LoVo (cell line): ENCODE measurements around the gene B9D1.

Experiments
- DNase-seq: peaks from one replicate; pipeline ENCODE4 v3.0.0-alpha.2; 2016; ENCODE audit warnings: low spot score

B9D1 gene

GRCh38 chr17:19376811-19377210, 14.3 kb upstream of the B9D1 start:
- DNase-seq, result peak; percentile 24

- no peak for DNase-seq
Measured at GRCh38 chr17:19375732-19376131, 13.2 kb upstream of the B9D1 start.

DNA sequence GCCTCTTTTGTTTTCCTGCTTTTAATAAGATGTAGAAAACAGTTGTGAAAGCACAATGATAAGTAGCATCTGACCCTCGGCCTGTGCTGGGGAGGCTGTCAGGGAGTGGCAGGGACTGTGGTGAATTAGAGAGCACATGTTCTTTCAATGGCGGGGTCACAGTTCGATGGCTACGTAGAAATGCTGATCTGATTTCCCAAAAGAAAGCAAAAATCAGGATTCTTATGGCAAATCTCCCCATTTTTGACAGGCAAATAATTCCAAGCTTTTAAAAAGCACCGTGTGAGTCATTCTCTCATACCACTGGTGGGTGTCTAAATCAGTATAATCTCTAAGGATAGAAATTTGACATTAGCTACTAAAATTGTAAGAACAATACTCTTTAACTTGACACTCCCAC, 11.6 kb upstream of the B9D1 start:
- DNase-seq, result no peak

DNA sequence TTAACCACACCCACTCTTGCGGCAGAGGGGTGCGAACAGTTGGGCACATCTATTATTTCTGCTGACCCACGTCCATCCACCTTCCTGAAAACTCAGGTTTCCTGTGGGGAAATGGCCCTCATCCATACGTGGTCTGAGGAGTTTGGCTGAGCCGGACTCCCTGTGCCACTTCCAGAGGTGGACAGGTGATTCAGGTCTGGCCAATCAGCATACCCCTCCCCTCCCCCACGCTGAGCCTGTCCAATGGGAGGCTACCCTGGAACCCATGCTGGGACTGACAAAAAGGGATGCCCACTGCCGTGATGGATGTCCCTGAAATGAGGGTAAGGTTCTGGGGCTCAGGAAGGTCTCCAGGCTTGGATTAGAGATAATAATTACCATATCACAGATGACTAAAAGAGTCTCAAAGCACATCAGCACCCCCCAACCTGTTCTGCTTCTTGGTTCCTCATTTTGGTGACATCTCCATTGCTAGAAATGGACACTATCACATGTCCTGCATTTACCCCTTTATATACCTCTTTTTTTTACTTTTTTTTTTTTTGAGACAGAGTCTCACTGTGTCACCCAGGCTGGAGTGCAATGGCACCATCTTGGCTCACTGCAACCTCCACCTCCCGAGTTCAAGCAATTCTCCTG, 10.5 kb upstream of the B9D1 start:
- DNase-seq, result no peak

- DNase-seq, result no peak
Measured at GRCh38 chr17:19372439-19372838, 9.9 kb upstream of the B9D1 start.

GRCh38 chr17:19372011-19372370, 9.5 kb upstream of the B9D1 start:
- DNase-seq, result no peak

DNA sequence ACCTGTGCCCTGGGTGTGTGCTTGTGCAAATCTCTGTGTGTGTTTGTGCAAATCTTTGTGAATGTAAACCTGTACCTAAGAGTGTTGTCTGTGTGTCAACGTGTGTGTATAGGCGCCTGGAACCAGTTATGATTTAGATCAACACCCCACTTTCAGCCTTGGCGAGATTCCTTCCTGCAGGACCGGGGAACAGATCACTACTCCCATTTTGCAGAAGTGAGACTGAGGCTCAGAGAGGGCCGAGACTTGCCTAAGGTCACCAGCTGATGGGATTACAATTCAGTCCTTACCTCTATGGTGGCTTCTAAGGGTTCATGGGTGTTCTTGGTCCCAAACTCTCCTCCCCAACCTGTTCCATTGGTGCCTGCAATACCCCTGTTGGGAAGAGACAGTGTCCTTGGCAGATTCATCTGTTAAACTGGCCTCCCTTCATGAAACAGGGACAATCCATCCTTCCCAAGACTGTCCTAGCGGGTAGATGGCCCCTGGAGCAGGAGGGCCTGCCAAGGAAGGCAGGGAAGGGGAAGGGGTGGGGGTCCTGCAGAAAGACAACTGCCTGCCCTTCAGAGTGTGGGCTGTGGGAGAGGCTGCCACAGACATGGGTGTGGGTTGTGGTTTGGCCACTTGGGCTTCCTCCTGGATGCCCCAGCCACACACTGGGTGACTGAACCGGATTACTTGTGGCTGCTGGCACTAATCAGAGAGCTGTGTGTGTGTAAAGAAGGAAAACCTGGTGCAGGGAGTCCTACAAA, 8.9 kb upstream of the B9D1 start:
- no peak for DNase-seq

- no peak for DNase-seq
Measured at GRCh38 chr17:19370493-19370960, 8.0 kb upstream of the B9D1 start.

GRCh38 chr17:19369846-19370492, 7.4 kb upstream of the B9D1 start:
- DNase-seq, result no peak

GRCh38 chr17:19369107-19369778, 6.7 kb upstream of the B9D1 start:
- DNase-seq, result peak; percentile 37

DNA sequence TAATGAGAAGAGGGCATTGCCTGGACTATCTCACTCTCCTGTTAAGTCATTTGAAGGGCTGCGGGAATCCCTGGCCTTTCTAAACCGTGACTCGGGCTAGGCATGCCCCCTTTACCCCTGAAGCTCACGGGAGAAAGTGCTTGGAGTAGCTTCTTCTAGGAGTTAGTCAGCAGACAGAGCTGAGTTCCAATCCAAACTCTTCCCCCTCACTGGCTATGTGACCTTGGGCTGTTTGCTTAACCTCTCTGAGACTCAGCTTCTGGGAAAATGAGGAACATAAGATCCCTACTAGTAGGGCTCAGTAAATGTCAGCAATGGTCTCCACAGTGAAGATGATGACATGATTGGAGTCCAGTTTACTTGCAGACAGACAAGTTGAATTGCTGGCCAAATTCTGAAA, 5.7 kb upstream of the B9D1 start:
- no peak for DNase-seq

- no peak for DNase-seq
Measured at GRCh38 chr17:19366637-19366972, 4.1 kb upstream of the B9D1 start.

DNA sequence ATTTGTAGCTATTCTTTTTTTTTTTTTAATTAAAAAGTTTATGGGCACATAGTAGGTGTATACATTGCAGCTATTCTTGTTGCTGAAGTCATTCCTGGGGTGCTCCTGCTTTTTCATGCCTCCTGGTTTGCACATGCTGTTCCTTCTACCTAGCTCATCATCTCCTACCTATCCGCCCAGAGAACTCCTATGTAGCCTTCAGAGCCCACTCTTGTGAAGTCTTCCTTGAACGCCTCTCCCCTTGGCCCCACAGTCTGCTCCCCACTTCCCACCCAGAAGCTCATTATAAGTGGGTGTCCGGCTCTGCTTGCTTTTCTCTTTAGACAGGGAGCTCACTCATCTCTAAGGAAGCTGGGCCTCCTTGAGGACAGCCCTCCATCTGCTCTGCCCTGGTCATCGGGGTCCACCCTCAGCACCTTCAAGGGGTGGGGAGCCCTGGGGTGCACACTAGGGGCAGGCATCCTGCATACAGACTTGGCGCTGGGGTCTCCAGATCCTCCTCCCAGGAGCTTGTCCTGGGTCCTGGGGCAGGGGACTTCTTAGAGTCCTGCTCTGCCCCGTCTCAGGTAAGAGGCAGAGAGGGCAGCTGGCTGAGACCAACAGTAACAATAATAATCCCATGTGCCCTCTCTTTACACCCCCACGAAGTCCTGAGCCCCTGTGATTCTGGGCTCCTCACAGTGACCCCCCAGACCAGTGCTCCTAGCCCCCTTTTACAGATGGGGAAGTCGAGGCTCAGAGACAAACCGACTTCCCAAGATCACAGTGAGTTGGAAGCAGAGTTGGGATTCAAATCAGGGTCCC, 3.5 kb upstream of the B9D1 start:
- no peak for DNase-seq

- DNase-seq, result no peak
Measured at GRCh38 chr17:19365499-19365817, 2.9 kb upstream of the B9D1 start.

GRCh38 chr17:19364699-19365498, 2.4 kb upstream of the B9D1 start:
- no peak for DNase-seq

DNA sequence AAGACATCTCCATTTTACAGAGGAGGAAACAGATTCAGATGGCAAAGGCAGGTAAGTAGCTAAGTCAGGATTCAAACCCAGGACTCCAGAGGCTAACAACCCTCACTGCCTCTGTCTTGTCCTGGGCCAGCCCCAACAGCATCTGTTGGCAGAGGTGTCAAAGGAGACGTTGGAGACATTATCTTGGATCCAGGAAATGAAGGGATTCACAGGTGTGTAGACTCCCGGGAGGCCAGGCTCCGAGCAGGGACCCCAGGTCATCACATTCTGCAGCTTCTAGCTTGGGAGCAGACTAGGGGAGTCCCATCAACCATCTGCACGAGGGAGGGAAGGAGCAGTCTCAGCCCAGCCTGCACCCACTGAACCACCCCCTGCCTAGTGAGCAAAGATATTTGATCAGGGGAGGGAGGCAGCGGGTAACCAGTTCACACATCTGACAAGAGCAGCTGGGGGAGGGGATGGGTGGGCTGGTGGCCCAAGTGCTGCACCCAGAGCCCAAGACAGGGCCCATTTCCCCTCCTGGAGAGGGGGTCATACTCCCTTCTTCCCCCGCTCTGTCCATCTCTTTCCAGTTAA, 1.0 kb upstream of the B9D1 start:
- no peak for DNase-seq

DNA sequence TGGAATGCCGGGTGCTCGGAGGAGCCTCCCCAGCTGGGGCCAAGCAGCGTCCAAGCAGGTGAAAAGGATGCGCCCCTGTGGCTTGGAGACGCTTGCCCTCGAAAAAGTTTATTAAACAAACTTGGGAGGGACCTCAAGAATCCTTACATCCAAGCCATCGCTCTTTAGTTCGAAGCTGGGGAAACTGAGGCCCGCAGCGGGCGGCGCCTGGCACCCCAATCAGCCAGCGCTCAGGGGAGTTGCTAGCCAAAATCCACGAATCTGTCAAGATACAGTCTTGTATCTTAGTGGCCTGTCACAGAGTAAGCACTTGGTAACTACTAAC, 553 bp upstream of the B9D1 start:
- DNase-seq, result no peak

DNA sequence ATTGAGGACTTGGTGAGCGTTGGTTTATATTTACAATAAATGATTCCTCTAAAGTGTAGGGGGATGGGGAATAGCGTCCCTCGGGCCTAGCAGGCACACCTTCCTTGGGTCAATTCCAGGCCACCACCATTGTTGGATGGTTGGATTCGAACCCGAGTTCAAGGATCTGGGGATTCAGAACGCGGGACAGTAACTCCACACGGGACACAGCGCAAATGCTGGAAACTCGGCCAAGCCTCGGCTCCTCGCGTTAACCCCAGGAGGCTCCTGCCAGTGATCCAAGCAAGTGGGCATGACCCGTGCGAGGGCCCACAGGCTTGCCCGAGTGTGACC, 613 bp downstream of the B9D1 start:
- DNase-seq, result no peak

- no peak for DNase-seq
Measured at GRCh38 chr17:19361326-19361725, 1.2 kb downstream of the B9D1 start.

DNA sequence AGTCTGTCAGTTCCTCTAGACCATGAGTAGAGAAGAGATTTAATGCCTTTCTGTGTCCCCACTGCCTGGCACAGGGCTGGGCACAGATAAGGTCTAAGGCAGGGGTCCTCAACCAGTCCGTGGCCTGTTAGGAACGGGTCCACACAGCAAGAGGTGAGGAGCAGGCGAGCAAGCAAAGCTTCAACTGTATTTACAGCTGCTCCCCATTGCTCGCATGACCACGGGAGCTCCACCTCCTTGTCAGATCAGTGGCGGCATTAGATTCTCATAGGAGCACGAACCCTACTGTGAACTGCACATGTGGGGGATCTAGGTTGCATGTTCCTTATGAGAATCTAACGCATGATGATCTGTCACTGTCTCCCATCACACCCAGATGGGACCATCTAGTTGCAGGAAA, 1.8 kb downstream of the B9D1 start:
- no peak for DNase-seq

GRCh38 chr17:19359856-19360255, 2.7 kb downstream of the B9D1 start:
- DNase-seq, result no peak
